Epithelial cell of proximal tubule (primary cell): Measurements from ENCODE around the gene TXNDC16. TPM values are rescaled to one million over a fixed set of nuclear protein-coding genes. Genes with fewer than 3 reads are reported as not detected.
"Not testable (repeated sequence)": the region's sequence is repeated elsewhere in the genome, so short reads cannot be mapped to it uniquely, and the experiment has no call there.

Source experiments
- DNase-seq: peaks from one replicate; pipeline ENCODE4 v3.0.0-alpha.2; 2011; ENCODE audit warnings: low read depth
- H3K4me3 ChIP-seq: 2 replicates; pipeline ENCODE4 v1.5.1; 2011; ENCODE audit warnings: low read depth, mild to moderate bottlenecking, low read length
- CTCF ChIP-seq: conservative IDR thresholded peaks from 2 replicates; pipeline ENCODE4 v1.5.1; 2012; ENCODE audit warnings: low read depth, mild to moderate bottlenecking, low read length
- total RNA-seq: library from RNA; depleted of rRNA; stranded (reverse); fragments of >200 nt; gene quantifications from 2 replicates; pipeline ENCODE4 v1.2.3, GENCODE V29; 2015

The TXNDC16 gene
- total RNA-seq, 1 donor from 2014 or later, result 6.7 TPM

GRCh38 chr14:52589646-52590045 lies 37.3 kb upstream of the TXNDC16 start:
- no peak for DNase-seq
- no peak for TF ChIP-seq CTCF
- no peak overlapping the region for H3K4me3 ChIP-seq

DNA sequence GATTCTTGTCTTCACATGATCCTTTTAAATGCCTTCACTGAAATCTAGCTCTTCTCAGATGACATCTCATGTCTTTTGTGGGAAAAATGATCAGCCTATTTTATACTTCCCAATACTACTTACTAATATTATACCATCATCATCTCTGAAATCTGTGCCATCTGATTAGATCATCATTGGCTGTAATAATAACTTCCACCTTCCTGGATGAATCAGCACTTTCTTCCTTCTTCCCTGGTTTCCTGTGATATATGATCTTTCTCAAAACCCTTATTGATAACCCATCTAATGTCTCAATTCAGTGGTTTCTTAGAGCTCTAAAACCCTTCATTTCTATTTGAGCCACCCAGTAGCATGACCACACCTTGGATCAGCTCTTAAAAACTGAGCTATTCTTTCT lies 31.2 kb upstream of the TXNDC16 start:
- no peak overlapping the region for H3K4me3 ChIP-seq
- no peak for DNase-seq
- TF ChIP-seq CTCF, result no peak

- no peak for TF ChIP-seq CTCF
- H3K4me3 ChIP-seq, result no peak overlapping the region
- DNase-seq, result no peak
These were observed 23.6 kb upstream of the TXNDC16 start for GRCh38 chr14:52575858-52576257.

- not testable (repeated sequence) for DNase-seq, H3K4me3 ChIP-seq
These were observed 16.1 kb upstream of the TXNDC16 start for GRCh38 chr14:52568454-52568853.

DNA sequence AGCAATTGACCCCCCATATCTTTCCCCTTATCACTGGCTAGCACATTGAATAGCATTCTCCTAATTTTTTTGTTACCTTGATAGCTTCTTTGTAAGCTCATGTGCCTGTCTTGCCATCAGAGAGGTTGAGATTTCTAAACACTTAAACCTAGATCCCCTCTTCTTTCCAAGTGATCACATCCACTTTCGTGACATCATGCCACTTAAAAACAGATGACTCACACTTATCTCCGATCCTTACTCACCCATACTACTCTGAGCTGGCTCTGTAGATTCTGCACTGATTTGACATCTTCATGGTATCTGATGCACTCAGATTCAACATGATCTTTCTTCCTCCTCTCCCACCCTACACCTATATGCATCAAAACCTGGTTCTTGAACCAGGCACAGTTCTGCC lies 10.8 kb upstream of the TXNDC16 start:
- no peak overlapping the region for H3K4me3 ChIP-seq
- no peak for DNase-seq
- no peak for TF ChIP-seq CTCF

DNA sequence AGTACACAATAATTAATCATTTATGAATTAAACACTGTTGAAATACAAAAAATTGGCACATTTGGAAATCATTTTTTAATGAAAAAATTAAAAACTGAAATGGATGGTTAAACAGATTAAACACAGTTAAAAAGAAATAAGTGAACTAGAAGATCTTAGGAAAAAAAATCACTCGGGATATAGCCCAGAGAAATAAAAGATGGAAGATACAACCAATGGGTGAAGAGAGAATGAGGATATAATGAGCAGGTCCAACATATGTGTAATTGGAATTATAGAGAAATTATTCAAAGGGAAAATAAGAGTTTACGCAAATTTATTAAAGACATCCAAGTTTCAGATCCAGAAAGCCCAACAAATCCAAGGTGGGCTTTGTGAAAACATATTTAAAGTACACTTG lies 6.4 kb upstream of the TXNDC16 start:
- TF ChIP-seq CTCF, result no peak
- DNase-seq, result no peak
- no peak overlapping the region for H3K4me3 ChIP-seq

DNA sequence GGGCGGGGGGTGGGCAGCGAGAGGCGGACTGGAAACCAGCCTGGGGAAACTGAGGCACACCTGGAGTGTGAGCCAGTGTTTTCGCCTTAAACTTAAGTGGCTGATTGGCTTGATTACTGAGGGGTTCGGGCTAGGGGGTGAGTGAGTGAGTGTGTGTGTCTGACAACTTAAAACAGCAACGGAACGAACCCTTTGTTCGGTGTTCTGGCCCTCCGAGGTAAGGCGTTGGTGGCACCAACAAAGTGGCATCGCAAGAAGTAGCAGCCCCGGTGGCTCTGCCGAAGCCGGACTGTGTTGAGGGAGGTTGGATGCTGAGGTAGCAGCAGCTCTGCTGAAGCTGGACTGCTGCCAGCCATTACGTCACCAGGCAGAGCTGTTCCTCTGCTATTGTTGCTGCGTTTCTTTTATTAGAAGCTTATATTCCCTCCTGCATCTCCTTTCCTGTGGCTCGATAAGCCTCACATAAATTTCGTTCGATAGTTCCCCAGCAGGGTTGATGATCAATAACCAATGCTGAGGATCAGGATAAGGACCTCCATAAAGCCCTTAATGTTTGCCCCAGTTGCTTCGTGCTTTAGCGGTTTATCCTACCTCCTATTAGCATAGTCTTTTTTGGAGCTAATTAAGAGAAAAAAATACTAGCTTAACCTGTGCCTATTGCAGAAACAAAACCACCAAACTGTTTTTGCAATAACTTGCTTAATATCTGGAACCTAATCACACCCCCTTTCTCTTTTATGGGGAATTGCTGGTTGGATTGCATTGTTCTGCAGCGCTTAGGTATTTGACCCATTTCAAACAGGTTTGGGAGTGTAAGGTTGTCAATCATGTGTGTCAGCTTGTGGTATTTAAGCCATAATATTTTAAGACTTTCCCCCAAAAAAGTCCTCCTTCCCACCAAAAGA lies 1.6 kb upstream of the TXNDC16 start:
- TF ChIP-seq CTCF, result no peak
- peak overlapping the region; percentile 61 for H3K4me3 ChIP-seq
- DNase-seq, result peak; percentile 44
